Fibroblast of peridontal ligament (primary cell): ENCODE measurements around the gene PRG2.
A peak's percentile ranks its signal among the peaks of the same experiment; 100 is the strongest.
"Not testable (repeated sequence)": the region's sequence is repeated elsewhere in the genome, so short reads cannot be mapped to it uniquely, and the experiment has no call there.

Experiments
- DNase-seq: peaks from one replicate; pipeline ENCODE4 v3.0.0-alpha.2; 2010; ENCODE audit errors: extremely low read depth

Gene PRG2

DNA sequence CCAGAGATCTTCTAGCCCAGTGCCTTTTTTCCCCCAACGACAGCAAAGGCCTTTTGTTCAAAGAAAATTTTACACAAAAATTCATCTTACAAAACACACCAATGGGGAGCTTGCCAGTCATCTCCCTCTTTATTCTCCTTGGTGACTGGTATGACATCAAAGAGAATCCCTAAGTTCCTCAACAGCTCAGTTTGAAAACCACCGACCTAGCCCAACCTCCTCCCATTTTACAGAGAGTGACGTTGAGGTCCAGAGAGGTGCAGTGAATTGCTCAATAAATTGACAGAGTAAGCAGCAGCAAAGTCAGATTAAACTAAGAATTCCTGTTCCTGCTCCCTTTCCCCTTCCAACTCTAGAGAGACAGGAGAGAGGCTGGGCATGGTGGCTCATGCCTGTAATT is 28.7 kb upstream of the PRG2 start:
- no peak for DNase-seq

DNA sequence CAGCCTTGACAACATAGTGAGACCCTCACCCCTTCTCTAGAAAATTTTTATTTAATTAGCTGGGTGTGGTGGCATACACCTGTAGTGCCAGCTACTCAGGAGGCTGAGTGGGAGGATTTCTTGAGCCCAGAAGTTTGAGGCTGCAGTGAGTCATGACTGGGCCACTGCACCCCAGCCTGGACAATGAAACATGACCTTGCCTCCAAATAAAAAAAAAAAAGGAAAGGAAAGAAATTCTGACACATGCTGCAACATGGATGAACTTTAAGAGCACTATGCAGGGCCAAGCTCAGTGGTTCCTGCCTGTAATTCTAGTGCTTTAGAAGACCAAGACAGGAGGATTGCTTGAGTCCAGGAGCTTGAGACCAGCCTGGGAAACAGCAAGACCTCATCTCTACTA is 27.7 kb upstream of the PRG2 start:
- no peak for DNase-seq

DNA sequence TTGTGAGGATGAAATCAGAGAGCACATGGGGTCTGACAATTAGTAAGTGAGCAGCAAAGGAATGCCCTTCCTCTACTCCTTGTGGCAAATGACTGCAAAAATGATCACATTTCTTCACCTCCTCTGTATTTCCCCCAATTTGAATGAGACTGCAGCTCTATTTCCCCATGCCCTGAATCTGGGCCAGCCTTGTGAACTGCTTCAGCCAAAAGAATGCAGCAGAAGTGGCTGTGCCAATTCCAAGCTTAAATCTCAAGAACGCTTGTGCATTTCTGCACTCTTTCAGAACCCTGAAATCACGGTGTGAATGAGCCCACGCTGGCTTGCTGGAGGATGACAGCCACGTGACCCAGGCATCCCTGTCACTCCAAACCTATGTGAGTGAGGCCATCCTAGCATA is 26.6 kb upstream of the PRG2 start:
- peak; percentile 92 for DNase-seq

DNA sequence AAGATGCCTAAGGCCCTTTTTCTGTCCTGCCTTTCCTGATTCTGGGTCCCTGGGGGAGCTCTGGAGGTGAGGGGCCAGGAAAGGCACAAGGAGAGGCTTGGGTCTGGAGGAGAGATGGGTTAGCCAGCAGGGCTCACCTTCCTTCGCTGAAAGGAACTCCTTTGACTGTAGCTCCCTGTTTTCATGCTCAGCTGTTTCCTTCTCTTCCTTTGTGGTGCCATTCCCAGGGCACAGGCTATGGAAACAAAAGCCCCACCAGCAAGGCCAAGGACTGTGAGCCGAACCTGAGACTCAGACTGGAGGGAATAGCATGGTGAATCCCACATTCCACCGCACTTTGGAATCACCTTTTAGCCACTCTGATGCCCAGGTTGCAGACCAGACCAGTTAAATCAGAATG is 26.0 kb upstream of the PRG2 start:
- DNase-seq, result no peak

DNA sequence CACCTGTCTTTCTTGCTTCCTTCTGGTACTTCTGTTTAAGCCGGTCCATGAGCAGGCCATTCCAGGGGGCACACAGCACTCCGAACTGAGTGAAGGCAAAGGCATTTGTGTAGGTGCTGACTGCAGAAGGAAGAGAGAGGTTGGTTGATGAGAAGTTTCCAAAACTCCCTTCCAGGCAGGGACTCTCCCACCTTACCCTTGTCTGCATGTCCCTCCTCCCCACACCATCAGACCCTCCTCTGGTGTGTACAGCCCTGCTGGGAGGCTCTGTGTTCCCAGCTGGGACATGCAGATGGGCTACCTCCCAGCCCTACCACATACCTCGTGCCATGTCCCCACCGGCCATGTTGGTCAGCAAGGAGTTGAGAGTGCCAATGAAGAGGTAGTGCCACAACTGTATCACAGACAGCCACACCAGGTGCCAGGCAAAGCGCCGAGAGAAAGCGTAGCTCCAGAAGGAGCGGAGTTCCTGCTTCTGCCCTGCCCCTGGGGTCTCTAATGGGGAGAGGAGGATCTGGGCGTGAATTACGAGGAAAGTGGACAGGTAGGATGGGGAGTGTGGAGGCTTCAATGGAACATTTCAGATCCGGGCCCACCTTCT is 24.3 kb upstream of the PRG2 start:
- no peak for DNase-seq

DNA sequence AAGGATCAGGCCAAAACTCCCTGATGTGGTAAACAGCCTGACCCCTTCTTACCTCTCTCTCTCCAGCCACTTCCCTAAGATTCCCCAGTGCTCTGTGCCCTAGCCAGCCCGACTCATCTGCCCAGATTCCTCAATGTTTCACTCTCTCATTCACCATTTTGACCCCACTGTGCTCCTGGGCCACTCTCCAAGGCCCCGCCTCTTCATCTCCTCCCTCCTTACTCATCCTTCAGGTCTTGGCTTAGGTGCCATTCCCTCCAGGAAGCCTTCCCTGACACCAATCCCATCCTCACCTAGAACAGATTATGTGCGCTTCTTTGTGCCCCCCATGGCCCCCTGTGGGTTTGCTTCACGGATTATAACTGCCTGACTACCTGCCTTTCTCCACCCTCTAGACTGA is 23.2 kb upstream of the PRG2 start:
- DNase-seq, result no peak

DNA sequence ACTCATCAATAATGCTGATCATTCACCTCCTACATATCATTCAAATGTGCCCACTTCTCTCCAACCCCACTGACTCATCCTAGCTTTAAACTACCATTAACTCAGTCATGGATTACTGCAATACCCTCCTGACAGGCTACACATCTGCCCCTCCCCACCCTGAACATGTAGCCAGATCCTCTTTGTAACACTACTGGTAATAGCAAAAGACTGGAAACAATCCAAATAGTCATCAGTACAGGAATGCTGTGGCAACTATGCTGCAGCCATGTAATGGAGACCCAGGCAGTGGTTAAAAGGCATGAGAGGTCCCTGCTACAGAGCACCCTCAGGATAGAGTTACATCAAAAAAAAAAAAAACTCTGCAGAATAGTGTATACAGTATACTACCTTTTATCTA is 19.8 kb upstream of the PRG2 start:
- DNase-seq, result peak; percentile 95

DNA sequence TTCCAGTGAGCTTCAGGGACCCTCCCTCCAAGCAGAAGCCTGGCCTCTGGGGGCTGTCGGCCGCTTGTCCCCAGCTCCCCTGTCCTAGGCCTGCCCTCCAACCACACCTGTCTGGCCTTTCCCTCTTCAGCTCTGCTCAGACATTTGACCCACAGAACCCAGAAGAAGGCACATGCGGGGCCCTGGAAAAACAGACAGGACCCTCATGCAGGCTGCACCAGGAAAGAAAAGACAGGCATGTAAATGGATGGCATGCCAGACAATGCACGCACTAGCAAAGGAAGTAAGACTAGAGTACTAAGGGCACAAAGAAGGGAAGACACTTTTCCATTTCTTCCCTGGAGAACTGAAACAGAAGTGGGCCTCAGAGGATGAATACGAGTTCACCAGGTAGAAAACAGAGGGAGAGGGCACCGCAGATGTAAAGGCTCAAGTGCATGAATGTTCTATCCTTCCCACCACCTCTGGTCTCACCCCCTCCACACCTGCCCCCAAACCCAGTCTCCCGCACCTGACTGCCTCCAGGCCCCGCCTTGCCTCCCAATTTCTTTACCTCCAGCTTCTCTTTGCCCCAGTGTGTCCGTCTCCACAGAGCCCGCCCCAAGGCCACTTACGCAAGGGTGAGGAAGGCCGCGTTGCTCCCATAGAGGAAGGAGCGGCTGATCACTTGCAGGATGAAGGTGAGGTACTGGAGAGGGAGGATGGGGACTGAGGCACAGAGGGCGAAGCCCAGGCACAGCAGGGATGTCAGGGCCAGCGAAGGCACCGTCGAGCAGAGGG is 19.1 kb upstream of the PRG2 start:
- DNase-seq, result no peak

DNA sequence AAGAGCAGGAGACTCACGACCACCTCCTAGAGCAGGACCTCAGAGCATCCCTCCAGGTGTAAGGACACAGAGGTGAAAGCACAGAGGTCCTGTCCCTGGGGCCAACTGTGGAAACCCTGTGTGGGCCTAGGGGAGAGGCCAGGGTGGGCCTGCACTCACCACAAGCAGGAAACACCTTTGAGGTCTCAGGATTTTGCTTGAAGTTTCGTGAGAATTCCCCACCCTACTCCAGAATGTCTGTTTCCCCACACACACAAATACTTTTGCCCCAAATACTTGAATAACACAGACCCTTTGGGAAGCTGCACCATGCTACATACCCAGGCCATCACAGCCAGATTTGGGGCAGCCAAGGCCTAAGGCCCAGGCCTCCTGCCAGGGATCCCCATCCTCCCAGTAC is 18.3 kb upstream of the PRG2 start:
- no peak for DNase-seq

DNA sequence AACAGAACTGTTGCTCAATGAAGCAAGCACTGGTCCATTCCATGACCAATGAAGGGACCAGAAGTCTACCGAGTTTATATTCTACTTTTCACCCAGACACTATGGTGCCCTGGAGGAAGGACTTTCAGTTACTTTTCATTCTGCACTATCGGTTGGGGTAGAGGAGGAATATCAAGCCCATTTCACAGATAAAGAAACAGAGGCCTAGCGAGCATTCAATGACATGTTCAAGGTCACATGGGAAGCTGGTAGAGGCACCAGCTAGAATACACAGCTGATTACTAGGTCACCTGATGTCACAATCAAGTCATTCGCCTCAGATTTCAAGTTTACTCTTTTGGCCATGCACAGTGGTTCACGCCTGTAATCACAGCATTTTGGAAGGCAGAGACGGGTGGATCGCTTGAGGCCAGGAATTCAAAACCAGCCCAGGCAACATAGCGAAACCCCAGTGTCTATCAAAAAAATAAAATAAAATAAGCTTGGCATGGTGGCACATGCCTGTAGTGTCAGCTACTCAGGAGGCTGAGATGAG is 17.6 kb upstream of the PRG2 start:
- no peak for DNase-seq

DNA sequence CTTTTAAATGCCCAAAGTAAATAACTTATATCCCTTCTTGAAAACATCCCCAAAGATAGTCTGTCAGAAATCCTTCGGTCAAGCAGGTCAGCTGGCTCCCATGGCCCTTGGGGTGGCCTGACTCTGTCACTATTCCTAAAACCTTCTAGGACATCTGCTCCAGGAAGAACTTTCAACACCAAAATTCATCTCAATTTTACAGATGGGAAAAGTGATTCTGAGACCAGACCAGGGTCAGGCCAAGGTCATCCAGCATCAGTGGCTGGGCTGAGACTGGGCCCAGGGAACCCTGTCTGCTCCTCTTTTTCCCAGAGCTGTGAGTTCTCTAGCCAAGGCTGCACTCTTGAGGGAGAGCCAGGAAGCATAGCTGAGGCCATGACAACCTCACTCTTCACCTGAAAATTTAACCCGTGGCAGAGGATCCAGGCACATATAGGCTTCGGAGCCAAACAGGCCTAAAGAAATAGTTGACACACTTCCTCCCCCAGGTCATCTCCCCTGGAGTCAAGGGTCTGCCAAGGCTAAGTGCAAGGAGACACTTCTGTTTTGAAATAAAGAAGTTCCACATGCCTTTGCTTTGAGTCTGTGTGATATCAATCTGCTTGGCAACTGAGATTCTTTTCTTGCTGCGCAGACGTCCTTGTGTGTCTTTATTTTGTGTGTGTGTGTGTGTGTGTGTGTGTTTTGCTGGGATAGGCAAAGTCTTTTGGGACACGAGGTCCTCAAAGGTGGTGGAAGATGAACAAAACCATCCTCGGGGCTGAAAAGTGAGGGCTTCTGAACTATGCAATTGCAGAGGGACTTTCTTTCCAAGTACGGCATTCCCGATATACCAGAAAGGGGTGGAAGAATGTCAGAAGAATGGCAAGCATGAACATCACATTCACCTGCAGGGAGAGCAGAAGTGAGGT is 16.8 kb upstream of the PRG2 start:
- DNase-seq, result no peak

DNA sequence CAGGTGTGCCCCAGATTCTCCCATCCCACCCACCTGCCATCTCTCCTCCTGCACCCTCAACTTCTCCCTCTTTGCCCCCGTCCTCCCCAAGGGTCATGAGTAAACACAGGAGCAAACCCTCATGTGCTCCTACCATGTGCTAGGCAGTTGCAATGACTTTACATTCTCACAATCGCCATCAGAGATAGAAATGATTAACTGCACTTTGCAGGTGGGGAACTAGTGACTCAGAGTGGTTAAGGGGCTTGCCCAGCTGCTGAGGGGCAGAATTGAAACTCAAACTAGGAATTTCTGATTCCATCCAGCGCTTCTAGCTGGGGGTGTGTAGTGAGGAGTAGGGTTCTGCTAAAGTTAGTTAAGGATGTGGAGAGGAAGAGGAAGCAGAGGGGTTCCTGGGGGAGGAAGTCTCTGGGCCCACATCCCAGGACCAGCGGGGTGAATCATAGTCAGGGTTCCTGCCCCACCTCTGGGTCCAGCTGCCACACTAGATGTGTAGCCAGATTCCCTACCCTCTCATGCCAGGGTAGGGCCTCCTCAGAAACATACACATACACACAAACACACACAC is 16.0 kb upstream of the PRG2 start:
- no peak for DNase-seq

DNA sequence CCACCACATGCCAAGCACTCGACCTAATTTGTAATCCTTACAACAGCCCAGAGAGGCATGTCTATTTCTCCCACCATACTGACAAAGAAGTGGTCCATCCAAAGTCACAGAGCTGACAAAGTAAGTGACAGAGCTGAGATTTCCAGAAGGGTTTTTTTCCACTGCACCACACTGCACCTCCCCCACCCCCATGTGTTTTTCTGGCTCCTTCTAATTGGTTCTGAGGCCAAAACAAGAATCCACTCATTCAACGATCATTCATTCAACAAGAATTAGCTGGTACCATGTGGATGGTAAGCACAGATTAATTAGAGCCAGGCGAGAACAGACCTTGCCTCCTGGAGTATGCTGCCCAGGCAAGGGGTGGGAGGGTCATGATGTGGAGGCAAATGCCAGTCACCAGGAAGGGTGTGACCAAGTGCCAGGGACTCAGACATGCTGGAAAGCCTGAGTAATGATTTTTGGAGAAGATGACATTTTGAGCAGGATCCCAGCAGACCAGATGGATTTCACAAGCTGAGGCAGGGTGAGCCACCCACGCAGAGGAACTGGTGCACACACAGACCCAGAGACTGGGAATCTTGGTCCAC is 14.9 kb upstream of the PRG2 start:
- no peak for DNase-seq

DNA sequence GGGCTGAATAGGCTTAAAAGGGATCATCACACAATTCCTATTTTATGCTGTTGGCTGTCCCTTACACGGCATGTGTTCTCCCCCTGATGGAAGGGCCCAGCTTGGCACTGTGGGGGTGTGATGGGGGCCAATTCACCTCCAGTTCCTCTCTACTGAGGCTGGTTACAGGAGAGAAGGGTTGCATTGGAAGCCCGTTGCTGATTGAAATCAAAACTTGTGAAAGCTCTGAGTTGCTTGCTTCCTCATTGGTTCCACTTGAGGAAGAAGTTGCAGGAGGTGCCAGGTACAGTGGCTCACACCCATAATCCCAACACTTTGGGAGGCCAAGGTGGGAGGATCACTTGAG is 13.3 kb upstream of the PRG2 start:
- no peak for DNase-seq

DNA sequence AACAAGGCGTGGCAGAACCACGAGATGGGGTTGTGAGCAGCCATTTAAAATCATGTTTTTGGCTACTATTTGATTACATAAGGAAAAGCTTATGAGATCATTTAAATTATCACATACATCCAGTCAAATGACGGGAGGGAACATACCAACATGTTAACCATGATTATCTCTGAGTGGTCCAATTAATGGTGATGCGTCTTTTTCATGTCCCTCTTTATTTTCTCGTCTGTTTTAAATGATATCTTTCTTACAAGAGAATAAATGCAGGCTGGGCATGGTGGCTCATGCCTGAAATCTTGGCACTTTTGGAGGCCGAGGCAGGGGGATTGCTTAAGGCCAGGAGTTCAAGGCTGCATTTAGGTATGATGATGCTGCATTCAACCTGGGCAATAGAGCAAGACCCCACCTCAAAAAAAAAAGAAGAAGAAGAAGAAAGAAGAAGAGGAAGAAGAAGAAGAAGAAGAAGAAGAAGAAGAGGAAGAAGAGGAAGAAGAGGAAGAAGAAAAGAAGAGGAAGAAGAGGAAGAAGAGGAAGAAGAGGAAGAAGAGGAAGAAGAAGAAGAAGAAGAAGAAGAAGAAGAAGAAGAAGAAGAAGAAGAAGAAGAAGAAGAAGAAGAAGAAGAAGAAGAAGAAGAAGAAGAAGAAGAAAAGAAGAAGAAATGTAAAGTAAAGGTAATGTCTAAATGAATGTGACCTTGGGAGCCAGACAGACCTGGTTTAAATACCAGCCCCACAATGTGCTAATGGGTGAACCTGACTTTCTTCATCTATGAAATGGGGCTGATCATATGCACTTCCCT is 12.8 kb upstream of the PRG2 start:
- DNase-seq, result not testable (repeated sequence)

DNA sequence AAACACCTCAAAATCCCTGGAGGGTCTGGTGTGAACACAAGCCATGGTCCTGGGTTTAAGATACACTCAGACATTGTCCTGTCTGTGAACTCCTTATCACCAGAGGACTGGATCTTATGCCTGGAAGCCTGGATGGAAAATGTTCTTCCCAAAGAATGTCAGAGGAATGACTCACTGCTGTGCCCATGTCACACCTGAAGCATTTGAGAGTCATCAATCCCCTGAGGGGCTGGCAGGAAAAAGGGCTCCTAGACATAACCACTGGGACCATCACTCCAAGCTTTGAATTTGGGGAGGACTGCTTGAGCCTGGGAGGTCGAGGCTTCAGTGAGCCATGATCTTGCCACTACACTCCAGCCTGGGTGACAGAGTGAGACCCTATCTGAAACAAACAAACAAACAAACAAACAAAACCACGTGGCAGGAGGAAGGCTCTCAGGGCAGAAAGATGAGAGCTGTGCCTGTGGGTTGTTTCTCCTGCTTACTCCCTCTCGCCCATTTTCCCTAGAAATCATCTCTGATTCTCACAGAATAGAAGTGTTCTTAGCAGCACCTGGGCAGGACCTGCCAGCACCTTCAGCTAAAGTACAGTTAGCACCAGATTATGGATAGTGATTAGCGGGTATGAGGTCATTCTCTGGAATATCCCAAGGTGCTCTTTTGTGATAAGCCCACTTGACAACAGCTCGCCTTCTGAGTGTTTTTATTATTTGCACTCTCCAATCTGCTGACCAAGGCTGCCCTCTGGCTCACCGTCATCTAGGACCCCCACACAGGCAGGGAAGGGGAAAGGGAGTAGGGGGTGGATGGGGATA is 11.9 kb upstream of the PRG2 start:
- DNase-seq, result no peak

DNA sequence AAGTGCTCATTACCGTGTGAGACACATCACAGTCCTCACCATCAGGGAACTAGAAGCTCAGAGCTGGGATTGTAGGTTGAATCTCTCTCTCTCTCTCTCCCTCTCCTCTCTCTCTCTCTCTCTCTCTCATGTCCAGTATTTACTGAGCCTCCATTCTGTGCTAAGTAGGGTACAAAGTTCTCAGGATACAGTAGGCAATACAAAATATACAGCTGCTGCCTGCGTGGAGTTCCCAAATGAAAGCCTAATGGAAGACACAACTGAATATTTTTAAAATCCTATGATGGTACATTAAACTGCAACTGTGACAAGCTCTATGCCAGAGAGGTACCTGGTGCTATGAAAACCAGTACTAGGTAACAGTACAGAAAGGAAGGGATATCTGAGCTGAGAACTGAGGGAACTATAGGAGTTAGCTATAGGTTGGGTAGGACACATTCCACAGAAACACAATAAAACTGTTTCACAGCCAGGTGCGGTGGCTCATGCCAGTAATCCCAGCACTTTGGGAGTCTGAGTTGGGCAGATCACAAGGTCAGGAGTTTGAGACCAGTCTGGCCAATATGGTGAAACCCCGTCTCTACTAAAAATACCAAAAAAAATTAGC is 9.6 kb upstream of the PRG2 start:
- DNase-seq, result no peak

DNA sequence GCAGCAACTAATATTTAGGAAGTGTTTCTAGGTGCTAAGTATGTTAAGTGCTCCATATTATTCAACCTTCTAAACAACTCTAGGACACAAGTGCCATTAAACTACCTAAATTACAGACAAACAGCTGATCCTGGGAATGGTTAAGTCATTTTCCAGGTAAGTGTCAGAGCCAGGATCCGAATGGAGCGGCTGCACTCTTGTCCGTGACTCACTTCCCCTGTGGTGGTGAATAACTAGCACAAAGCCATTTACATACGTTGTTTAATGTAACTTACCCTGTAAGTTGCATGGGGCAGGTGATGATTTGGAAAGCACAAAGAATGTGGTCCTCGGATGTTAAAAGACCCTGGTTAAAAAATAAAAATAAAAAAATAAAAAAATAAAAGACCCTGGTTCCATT is 8.8 kb upstream of the PRG2 start:
- DNase-seq, result no peak

DNA sequence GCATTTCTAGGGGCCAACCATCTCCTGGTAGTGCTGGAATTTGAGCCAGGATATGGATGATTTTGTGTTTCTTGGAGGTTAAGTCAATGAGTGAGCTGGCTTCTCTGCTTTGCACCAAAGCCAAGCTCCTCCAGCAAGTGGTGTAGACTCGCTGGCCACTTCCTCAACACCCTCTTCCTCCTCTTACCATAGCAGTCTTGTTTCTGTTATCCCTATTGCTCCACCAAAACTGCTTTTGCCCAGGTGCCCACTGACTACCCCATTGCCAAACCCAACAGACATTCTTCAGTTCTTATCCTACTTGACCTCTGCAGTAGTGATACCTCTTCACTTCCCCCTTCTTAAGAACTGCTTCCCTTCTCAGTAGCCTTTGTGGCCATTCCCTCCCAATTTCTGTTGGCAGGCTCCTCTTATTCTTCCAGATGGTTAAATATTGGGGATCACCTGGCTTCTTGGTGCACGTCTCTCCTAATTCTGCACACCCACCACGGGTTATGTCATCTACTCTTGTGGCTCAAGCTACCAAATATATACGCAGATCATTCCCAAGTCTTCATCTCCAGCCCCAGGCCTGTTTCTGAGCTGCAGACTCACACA is 7.0 kb upstream of the PRG2 start:
- DNase-seq, result no peak
